ENCODE measurements around the gene QRFP.
"Not testable (repeated sequence)": the region's sequence is repeated elsewhere in the genome, so short reads cannot be mapped to it uniquely, and the experiment has no call there.

QRFP gene

GRCh38 chr9:130919559-130920145, 23.0 kb upstream of the QRFP start:
- DNase-seq = no peak

- no peak for DNase-seq
These were observed 22.4 kb upstream of the QRFP start for GRCh38 chr9:130918826-130919558.

- DNase-seq = no peak
These were observed 21.7 kb upstream of the QRFP start for GRCh38 chr9:130918101-130918825.

GRCh38 chr9:130917168-130917960, 20.8 kb upstream of the QRFP start:
- DNase-seq = no peak

GRCh38 chr9:130915096-130915447, 18.5 kb upstream of the QRFP start:
- no peak for DNase-seq

- no peak for DNase-seq
These were observed 17.9 kb upstream of the QRFP start for GRCh38 chr9:130914417-130915095.

- DNase-seq = no peak
These were observed 17.2 kb upstream of the QRFP start for GRCh38 chr9:130913599-130914416.

- no peak for DNase-seq
These were observed 16.5 kb upstream of the QRFP start for GRCh38 chr9:130912932-130913598.

GRCh38 chr9:130911254-130912049, 14.8 kb upstream of the QRFP start:
- no peak for DNase-seq

GRCh38 chr9:130910670-130911069, 14.1 kb upstream of the QRFP start:
- not testable (repeated sequence) for DNase-seq

GRCh38 chr9:130910041-130910440, 13.4 kb upstream of the QRFP start:
- not testable (repeated sequence) for DNase-seq

GRCh38 chr9:130908878-130909355, 12.3 kb upstream of the QRFP start:
- no peak for DNase-seq

GRCh38 chr9:130908146-130908877, 11.7 kb upstream of the QRFP start:
- no peak for DNase-seq

GRCh38 chr9:130906735-130907416, 10.3 kb upstream of the QRFP start:
- no peak for DNase-seq

- no peak for DNase-seq
These were observed 9.5 kb upstream of the QRFP start for GRCh38 chr9:130905902-130906734.

- DNase-seq = no peak
These were observed 8.7 kb upstream of the QRFP start for GRCh38 chr9:130905125-130905901.

Data from SHP77 treated with DMSO at 0.1 percent for 48 hours (cell line).